ENCODE data around the gene WDR70.
"Not testable (repeated sequence)": the region's sequence is repeated elsewhere in the genome, so short reads cannot be mapped to it uniquely, and the experiment has no call there.

WDR70 gene

GRCh38 chr5:37379100-37379628 lies at the start of gene WDR70:
Gene WDR70, plus strand, starts transcription at chr5:37379318. Its CDS starts 50 bp downstream, at chr5:37379368.
- Histone ChIP-seq H3K9ac (ENCODE audit: low read length) (peak within 1 kb of the TSS; percentile 64), H3K27ac (ENCODE audit: low read depth, low read length) (peak within 1 kb of the TSS; percentile 75), H3K4me3 (ENCODE audit: low read depth in 1 of 2, low read length in 2 of 2) (peak within 1 kb of the TSS in 1 of 2 donors; percentile 77)
- H3K9me3 ChIP-seq (ENCODE audit: low read length); H3K27me3 ChIP-seq (ENCODE audit: control insufficient read depth in 1 of 2, insufficient read depth in 2 of 2, low read length in 2 of 2); H3K36me3 ChIP-seq (ENCODE audit: insufficient read depth, low read length); H3K4me1 ChIP-seq (ENCODE audit: insufficient read depth, low read length): not testable (repeated sequence)

- H3K36me3 ChIP-seq (ENCODE audit: insufficient read depth, low read length): peaks cover 20% of the 10 kb centered on the region
- H3K27me3 ChIP-seq (ENCODE audit: control insufficient read depth in 1 of 2, insufficient read depth in 2 of 2, low read length in 2 of 2); H3K27ac ChIP-seq (ENCODE audit: low read depth, low read length); H3K9ac ChIP-seq (ENCODE audit: low read length); H3K9me3 ChIP-seq (ENCODE audit: low read length); H3K4me3 ChIP-seq (ENCODE audit: low read depth in 1 of 2, low read length in 2 of 2); H3K4me1 ChIP-seq (ENCODE audit: insufficient read depth, low read length): not testable (repeated sequence)
Observed at GRCh38 chr5:37334754-37335153, 44.4 kb upstream of the WDR70 start.

GRCh38 chr5:37342741-37343140 lies 36.4 kb upstream of the WDR70 start:
- H3K9me3 ChIP-seq (ENCODE audit: low read length); H3K27ac ChIP-seq (ENCODE audit: low read depth, low read length); H3K9ac ChIP-seq (ENCODE audit: low read length); H3K4me1 ChIP-seq (ENCODE audit: insufficient read depth, low read length); H3K27me3 ChIP-seq (ENCODE audit: control insufficient read depth in 1 of 2, insufficient read depth in 2 of 2, low read length in 2 of 2); H3K4me3 ChIP-seq (ENCODE audit: low read depth in 1 of 2, low read length in 2 of 2): not testable (repeated sequence)
- H3K36me3 ChIP-seq (ENCODE audit: insufficient read depth, low read length): peaks cover 42% of the 10 kb centered on the region

- Histone ChIP-seq H3K4me1 (ENCODE audit: insufficient read depth, low read length) (no peaks in the 10 kb centered on the region), H3K27me3 (ENCODE audit: control insufficient read depth in 1 of 2, insufficient read depth in 2 of 2, low read length in 2 of 2) (no peaks in the 10 kb centered on the region), H3K4me3 (ENCODE audit: low read depth in 1 of 2, low read length in 2 of 2) (no peak overlapping the region), H3K9ac (ENCODE audit: low read length) (no peak overlapping the region), H3K9me3 (ENCODE audit: low read length) (no peaks in the 10 kb centered on the region), H3K36me3 (ENCODE audit: insufficient read depth, low read length) (peaks cover 36% of the 10 kb centered on the region), H3K27ac (ENCODE audit: low read depth, low read length) (no peak overlapping the region)
Observed at GRCh38 chr5:37355161-37355560, 24.0 kb upstream of the WDR70 start.

GRCh38 chr5:37370550-37370863 lies 8.6 kb upstream of the WDR70 start:
- no peaks in the 10 kb centered on the region for H3K36me3 ChIP-seq (ENCODE audit: insufficient read depth, low read length)
- no peaks in the 10 kb centered on the region for H3K9me3 ChIP-seq (ENCODE audit: low read length)
- H3K27me3 ChIP-seq (ENCODE audit: control insufficient read depth in 1 of 2, insufficient read depth in 2 of 2, low read length in 2 of 2): no peaks in the 10 kb centered on the region
- peaks cover 20% of the 10 kb centered on the region for H3K4me1 ChIP-seq (ENCODE audit: insufficient read depth, low read length)
- peak overlapping the region; percentile 69 for H3K27ac ChIP-seq (ENCODE audit: low read depth, low read length)
- peak overlapping the region; percentile 43 to 98 for H3K4me3 ChIP-seq (ENCODE audit: low read depth in 1 of 2, low read length in 2 of 2)
- H3K9ac ChIP-seq (ENCODE audit: low read length): peak overlapping the region; percentile 84

- H3K27ac ChIP-seq (ENCODE audit: low read depth, low read length): peak within 1 kb of the TSS; percentile 69
- peak within 1 kb of the TSS; percentile 84 for H3K9ac ChIP-seq (ENCODE audit: low read length)
- no peaks in the 10 kb centered on the region for H3K36me3 ChIP-seq (ENCODE audit: insufficient read depth, low read length)
- H3K27me3 ChIP-seq (ENCODE audit: control insufficient read depth in 1 of 2, insufficient read depth in 2 of 2, low read length in 2 of 2): no peaks in the 10 kb centered on the region
- no peaks in the 10 kb centered on the region for H3K9me3 ChIP-seq (ENCODE audit: low read length)
- peaks cover 20% of the 10 kb centered on the region for H3K4me1 ChIP-seq (ENCODE audit: insufficient read depth, low read length)
- peak within 1 kb of the TSS; percentile 43 to 98 for H3K4me3 ChIP-seq (ENCODE audit: low read depth in 1 of 2, low read length in 2 of 2)
Observed at GRCh38 chr5:37370864-37371726, 8.0 kb upstream of the WDR70 start, which contains the start of gene NUP155. Gene NUP155, minus strand, starts transcription at chr5:37371106. Its CDS starts 129 bp downstream, at chr5:37370977.

- no peak overlapping the region for H3K9ac ChIP-seq (ENCODE audit: low read length)
- no peaks in the 10 kb centered on the region for H3K4me1 ChIP-seq (ENCODE audit: insufficient read depth, low read length)
- no peak overlapping the region for H3K27ac ChIP-seq (ENCODE audit: low read depth, low read length)
- no peaks in the 10 kb centered on the region for H3K9me3 ChIP-seq (ENCODE audit: low read length)
- H3K27me3 ChIP-seq (ENCODE audit: control insufficient read depth in 1 of 2, insufficient read depth in 2 of 2, low read length in 2 of 2): no peaks in the 10 kb centered on the region
- H3K4me3 ChIP-seq (ENCODE audit: low read depth in 1 of 2, low read length in 2 of 2): no peak overlapping the region
- no peaks in the 10 kb centered on the region for H3K36me3 ChIP-seq (ENCODE audit: insufficient read depth, low read length)
Observed at GRCh38 chr5:37375091-37375490, 4.0 kb upstream of the WDR70 start.

GRCh38 chr5:37378066-37378465 lies 1.1 kb upstream of the WDR70 start:
- not testable (repeated sequence) for H3K4me1 ChIP-seq (ENCODE audit: insufficient read depth, low read length); H3K4me3 ChIP-seq (ENCODE audit: low read depth in 1 of 2, low read length in 2 of 2); H3K27ac ChIP-seq (ENCODE audit: low read depth, low read length); H3K9me3 ChIP-seq (ENCODE audit: low read length); H3K9ac ChIP-seq (ENCODE audit: low read length); H3K36me3 ChIP-seq (ENCODE audit: insufficient read depth, low read length); H3K27me3 ChIP-seq (ENCODE audit: control insufficient read depth in 1 of 2, insufficient read depth in 2 of 2, low read length in 2 of 2)

- H3K9ac ChIP-seq (ENCODE audit: low read length): no peak overlapping the region
- no peaks in the 10 kb centered on the region for H3K27me3 ChIP-seq (ENCODE audit: control insufficient read depth in 1 of 2, insufficient read depth in 2 of 2, low read length in 2 of 2)
- no peak overlapping the region for H3K27ac ChIP-seq (ENCODE audit: low read depth, low read length)
- no peak overlapping the region for H3K4me3 ChIP-seq (ENCODE audit: low read depth in 1 of 2, low read length in 2 of 2)
- no peaks in the 10 kb centered on the region for H3K4me1 ChIP-seq (ENCODE audit: insufficient read depth, low read length)
- no peaks in the 10 kb centered on the region for H3K9me3 ChIP-seq (ENCODE audit: low read length)
- no peaks in the 10 kb centered on the region for H3K36me3 ChIP-seq (ENCODE audit: insufficient read depth, low read length)
Observed at GRCh38 chr5:37391591-37391990, 12.5 kb downstream of the WDR70 start.

GRCh38 chr5:37396352-37396751 lies 17.2 kb downstream of the WDR70 start:
- Histone ChIP-seq H3K27ac (ENCODE audit: low read depth, low read length) (no peak overlapping the region), H3K27me3 (ENCODE audit: control insufficient read depth in 1 of 2, insufficient read depth in 2 of 2, low read length in 2 of 2) (no peaks in the 10 kb centered on the region), H3K36me3 (ENCODE audit: insufficient read depth, low read length) (no peaks in the 10 kb centered on the region), H3K4me3 (ENCODE audit: low read depth in 1 of 2, low read length in 2 of 2) (no peak overlapping the region), H3K9me3 (ENCODE audit: low read length) (no peaks in the 10 kb centered on the region), H3K4me1 (ENCODE audit: insufficient read depth, low read length) (no peaks in the 10 kb centered on the region), H3K9ac (ENCODE audit: low read length) (no peak overlapping the region)

GRCh38 chr5:37400501-37400900 lies 21.4 kb downstream of the WDR70 start:
- Histone ChIP-seq H3K9ac (ENCODE audit: low read length) (no peak overlapping the region), H3K4me3 (ENCODE audit: low read depth in 1 of 2, low read length in 2 of 2) (no peak overlapping the region), H3K9me3 (ENCODE audit: low read length) (no peaks in the 10 kb centered on the region), H3K27me3 (ENCODE audit: control insufficient read depth in 1 of 2, insufficient read depth in 2 of 2, low read length in 2 of 2) (no peaks in the 10 kb centered on the region), H3K36me3 (ENCODE audit: insufficient read depth, low read length) (no peaks in the 10 kb centered on the region), H3K27ac (ENCODE audit: low read depth, low read length) (no peak overlapping the region), H3K4me1 (ENCODE audit: insufficient read depth, low read length) (no peaks in the 10 kb centered on the region)

GRCh38 chr5:37412515-37412914 lies 33.4 kb downstream of the WDR70 start:
- Histone ChIP-seq H3K27ac (ENCODE audit: low read depth, low read length) (no peak overlapping the region), H3K27me3 (ENCODE audit: control insufficient read depth in 1 of 2, insufficient read depth in 2 of 2, low read length in 2 of 2) (no peaks in the 10 kb centered on the region), H3K4me3 (ENCODE audit: low read depth in 1 of 2, low read length in 2 of 2) (no peak overlapping the region), H3K9ac (ENCODE audit: low read length) (no peak overlapping the region), H3K36me3 (ENCODE audit: insufficient read depth, low read length) (no peaks in the 10 kb centered on the region), H3K4me1 (ENCODE audit: insufficient read depth, low read length) (no peaks in the 10 kb centered on the region), H3K9me3 (ENCODE audit: low read length) (no peaks in the 10 kb centered on the region)
